K562 (cell line): ENCODE data around the gene PPM1M. TPM values are rescaled to one million over a fixed set of nuclear protein-coding genes. Genes with fewer than 3 reads are reported as not detected.
A peak's percentile ranks its signal among the peaks of the same experiment; 100 is the strongest.

Experiments used
- CEBPG ChIP-seq, 3 experiments: fragments of 200-800 bp in 1 of 3; sonication (Bioruptor generic) in 1 of 3; sonication (generic) in 1 of 3; formaldehyde crosslinking in 1 of 3; IDR thresholded peaks in 2 of 3; conservative IDR thresholded peaks in 1 of 3; 2 replicates each; pipeline versions ENCODE4 v1.6.1 to v1.8.0; 2016 to 2022; ENCODE audit warnings: missing compliant biosample characterization in 2 of 3, missing genetic modification characterization in 2 of 3, mild to moderate bottlenecking in 1 of 3, missing genetic modification reagents in 1 of 3
- DDX20 ChIP-seq: fragments of 450-650 bp; IDR thresholded peaks from 2 replicates; pipeline ENCODE4 v1.6.1; 2016; ENCODE audit warnings: missing genetic modification characterization, low read depth, mild to moderate bottlenecking, missing compliant biosample characterization, moderate library complexity
- ERF ChIP-seq: fragments of 450-650 bp; formaldehyde crosslinking; IDR thresholded peaks from 2 replicates; pipeline ENCODE4 v1.4.0; 2020; ENCODE audit warnings: mild to moderate bottlenecking, mixed read lengths
- HDGF ChIP-seq: fragments of 450-650 bp; IDR thresholded peaks from 2 replicates; pipeline ENCODE4 v1.6.1; 2016
- KLF1 ChIP-seq: fragments of 450-650 bp; IDR thresholded peaks from 2 replicates; pipeline ENCODE4 v1.6.1; 2016; ENCODE audit warnings: missing genetic modification characterization, missing compliant biosample characterization
- NR2C1 ChIP-seq, 2 experiments: fragments of 450-650 bp; IDR thresholded peaks; 2 replicates each; pipeline ENCODE4 v1.6.1; 2017; ENCODE audit warnings: mild to moderate bottlenecking in 2 of 2, antibody characterized with exemption in 1 of 2, inconsistent platforms in 1 of 2, missing compliant biosample characterization in 1 of 2, missing genetic modification characterization in 1 of 2
- PATZ1 ChIP-seq: fragments of 250-450 bp; sonication (Bioruptor Pico); IDR thresholded peaks from 2 replicates; pipeline ENCODE4 v1.5.0; 2020; ENCODE audit warnings: mild to moderate bottlenecking, borderline replicate concordance
- PHF20 ChIP-seq: fragments of 450-650 bp; IDR thresholded peaks from 2 replicates; pipeline ENCODE4 v1.6.1; 2018; ENCODE audit not compliant: partially characterized antibody
- POLR3G ChIP-seq: IDR thresholded peaks from 2 replicates; pipeline ENCODE4 v1.6.1; 2011; ENCODE audit not compliant: insufficient read length, insufficient replicate concordance; ENCODE audit errors: extremely low read depth
- SIRT6 ChIP-seq: IDR thresholded peaks from one replicate; pipeline ENCODE4 v1.6.1; 2012; ENCODE audit warnings: low read depth, mild to moderate bottlenecking, control low read depth, inconsistent platforms, low read length, moderate library complexity
- SUPT5H ChIP-seq: fragments of 450-650 bp; IDR thresholded peaks from 2 replicates; pipeline ENCODE4 v1.6.1; 2016
- ZNF174 ChIP-seq: fragments of 250-450 bp; sonication (Bioruptor Pico); IDR thresholded peaks from 2 replicates; pipeline ENCODE4 v1.4.0; 2020; ENCODE audit warnings: mild to moderate bottlenecking
- ZNF77 ChIP-seq: fragments of 250-450 bp; sonication (Bioruptor Pico); IDR thresholded peaks from 2 replicates; pipeline ENCODE4 v1.5.0; 2020
- polyA plus RNA-seq, 8 experiments: library from polyadenylated mRNA; depleted of rRNA in 4 of 8; stranded (reverse) in 5 of 8; unstranded in 3 of 8; fragments of >200 nt; fragmentation: Nextera tagmentation in 2 of 8; fragmentation: Illumina TruSeq in 1 of 8; extraction: Ambion mirVana in 2 of 8; extraction: Trizol in 1 of 8; gene quantifications; 2 replicates each; pipeline versions ENCODE4 v1.2.1 to v1.2.3, GENCODE V29; 2011 to 2014; ENCODE audit warnings: inconsistent platforms in 1 of 8, missing spikeins in 1 of 8
- total RNA-seq, 7 experiments: library from RNA; depleted of rRNA in 6 of 7; stranded (reverse); fragments of >200 nt in 6 of 7; fragmentation: Illumina TruSeq in 2 of 7; extraction: Trizol in 2 of 7; gene quantifications; 2 replicates each; pipeline versions ENCODE4 v1.2.1 to v1.2.3, GENCODE V29; 2011 to 2021; ENCODE audit warnings: low replicate concordance in 1 of 7
- TF ChIP-seq, protein P1 (sequence below): sonication (generic); formaldehyde crosslinking; IDR thresholded peaks from 2 replicates; pipeline ENCODE4 v1.8.0; 2022; ENCODE audit warnings: mild to moderate bottlenecking, missing genetic modification reagents
- TF ChIP-seq, protein P2 (sequence below), 2 experiments: fragments of 450-650 bp; conservative IDR thresholded peaks; 2 replicates each; pipeline ENCODE4 v1.6.1; 2017; ENCODE audit warnings: mild to moderate bottlenecking in 2 of 2, moderate library complexity in 2 of 2
- TF ChIP-seq, protein P3 (sequence below): fragments of 250-450 bp; sonication (Bioruptor Pico); IDR thresholded peaks from 2 replicates; pipeline ENCODE4 v1.5.0; 2021

Gene PPM1M
- total and polyA plus RNA-seq, 9 of the 15 experiments (the other 6 are each of a cell fraction or from before 2014, with no cell fraction given): 1.4 to 9.2 (median 4.4) TPM

DNA sequence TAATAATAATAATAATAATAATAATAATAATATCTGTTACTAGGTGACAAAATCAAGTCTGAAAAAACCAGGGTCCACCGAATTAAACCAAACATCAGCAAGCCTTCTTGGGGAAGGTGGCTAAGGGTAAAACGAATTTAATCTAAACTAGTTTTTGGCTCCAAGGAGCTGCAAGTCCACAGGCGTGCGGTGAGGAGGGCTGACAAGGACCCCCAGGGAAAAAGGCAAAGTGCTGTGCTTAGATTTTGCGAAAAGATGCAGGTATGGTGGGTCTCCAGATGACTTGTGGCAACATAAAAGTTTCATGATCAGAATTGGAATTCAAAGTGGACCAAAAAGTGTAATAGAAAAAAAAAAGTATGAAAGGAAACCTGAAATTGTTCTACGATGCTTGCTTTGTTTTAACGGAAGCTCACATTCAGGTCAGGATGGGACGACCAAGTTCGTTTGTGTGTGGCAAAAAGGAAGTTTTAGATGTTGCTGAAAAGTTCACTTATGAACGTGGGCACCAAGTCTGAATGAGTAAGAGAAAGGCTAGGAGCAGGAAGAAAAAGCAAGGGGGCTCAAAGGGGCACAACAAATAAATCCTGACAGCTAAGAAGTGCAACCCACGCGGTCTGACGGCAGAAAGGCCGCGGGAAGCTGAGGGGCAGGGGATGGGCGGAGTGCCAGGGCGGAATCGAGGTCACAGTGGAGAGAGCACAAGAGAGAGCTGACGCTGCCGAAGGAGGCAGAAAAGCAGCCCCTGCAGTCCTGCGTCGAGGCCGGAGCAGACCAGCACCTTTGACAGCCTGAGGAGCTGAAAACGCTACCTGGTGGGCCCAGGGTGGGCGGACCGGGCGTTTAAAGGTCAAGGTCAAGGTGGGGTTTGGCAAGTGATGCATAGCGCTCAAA, 31.8 kb downstream of the PPM1M start (continued):
- TF ChIP-seq PATZ1 (CRISPR knock-in tag) (no peak), POLR3G (no peak), PHF20 (no peak), SUPT5H (no peak), ZNF174 (CRISPR knock-in tag) (no peak), DDX20 (tag) (no peak), SIRT6 (no peak), KLF1 (no peak), ERF (CRISPR knock-in tag) (no peak), HDGF (peak; percentile 36; the same call in 1 of the 2 replicates), ZNF77 (CRISPR knock-in tag) (no peak), CEBPG (CRISPR knock-in tag; IDR thresholded peaks at IDR 0.05) (0 out of 2 replicates have a peak, but pooled peaks have one; percentile 6), CEBPG (tag; conservative IDR thresholded peaks at IDR 0.05 in 1 of 2, IDR thresholded peaks at IDR 0.05 in 1 of 2) (no peak), NR2C1 (IDR thresholded peaks at IDR 0.05) (peak; percentile 53; the same call in 1 of the 2 replicates), NR2C1 (tag; IDR thresholded peaks at IDR 0.05) (peak; percentile 30; the same call in 1 of the 2 replicates)
- TF ChIP-seq, protein P1, sequence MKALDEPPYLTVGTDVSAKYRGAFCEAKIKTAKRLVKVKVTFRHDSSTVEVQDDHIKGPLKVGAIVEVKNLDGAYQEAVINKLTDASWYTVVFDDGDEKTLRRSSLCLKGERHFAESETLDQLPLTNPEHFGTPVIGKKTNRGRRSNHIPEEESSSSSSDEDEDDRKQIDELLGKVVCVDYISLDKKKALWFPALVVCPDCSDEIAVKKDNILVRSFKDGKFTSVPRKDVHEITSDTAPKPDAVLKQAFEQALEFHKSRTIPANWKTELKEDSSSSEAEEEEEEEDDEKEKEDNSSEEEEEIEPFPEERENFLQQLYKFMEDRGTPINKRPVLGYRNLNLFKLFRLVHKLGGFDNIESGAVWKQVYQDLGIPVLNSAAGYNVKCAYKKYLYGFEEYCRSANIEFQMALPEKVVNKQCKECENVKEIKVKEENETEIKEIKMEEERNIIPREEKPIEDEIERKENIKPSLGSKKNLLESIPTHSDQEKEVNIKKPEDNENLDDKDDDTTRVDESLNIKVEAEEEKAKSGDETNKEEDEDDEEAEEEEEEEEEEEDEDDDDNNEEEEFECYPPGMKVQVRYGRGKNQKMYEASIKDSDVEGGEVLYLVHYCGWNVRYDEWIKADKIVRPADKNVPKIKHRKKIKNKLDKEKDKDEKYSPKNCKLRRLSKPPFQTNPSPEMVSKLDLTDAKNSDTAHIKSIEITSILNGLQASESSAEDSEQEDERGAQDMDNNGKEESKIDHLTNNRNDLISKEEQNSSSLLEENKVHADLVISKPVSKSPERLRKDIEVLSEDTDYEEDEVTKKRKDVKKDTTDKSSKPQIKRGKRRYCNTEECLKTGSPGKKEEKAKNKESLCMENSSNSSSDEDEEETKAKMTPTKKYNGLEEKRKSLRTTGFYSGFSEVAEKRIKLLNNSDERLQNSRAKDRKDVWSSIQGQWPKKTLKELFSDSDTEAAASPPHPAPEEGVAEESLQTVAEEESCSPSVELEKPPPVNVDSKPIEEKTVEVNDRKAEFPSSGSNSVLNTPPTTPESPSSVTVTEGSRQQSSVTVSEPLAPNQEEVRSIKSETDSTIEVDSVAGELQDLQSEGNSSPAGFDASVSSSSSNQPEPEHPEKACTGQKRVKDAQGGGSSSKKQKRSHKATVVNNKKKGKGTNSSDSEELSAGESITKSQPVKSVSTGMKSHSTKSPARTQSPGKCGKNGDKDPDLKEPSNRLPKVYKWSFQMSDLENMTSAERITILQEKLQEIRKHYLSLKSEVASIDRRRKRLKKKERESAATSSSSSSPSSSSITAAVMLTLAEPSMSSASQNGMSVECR (CRISPR knock-in tag): peak; percentile 56; the same call in 1 of the 2 replicates
- TF ChIP-seq, protein P2, sequence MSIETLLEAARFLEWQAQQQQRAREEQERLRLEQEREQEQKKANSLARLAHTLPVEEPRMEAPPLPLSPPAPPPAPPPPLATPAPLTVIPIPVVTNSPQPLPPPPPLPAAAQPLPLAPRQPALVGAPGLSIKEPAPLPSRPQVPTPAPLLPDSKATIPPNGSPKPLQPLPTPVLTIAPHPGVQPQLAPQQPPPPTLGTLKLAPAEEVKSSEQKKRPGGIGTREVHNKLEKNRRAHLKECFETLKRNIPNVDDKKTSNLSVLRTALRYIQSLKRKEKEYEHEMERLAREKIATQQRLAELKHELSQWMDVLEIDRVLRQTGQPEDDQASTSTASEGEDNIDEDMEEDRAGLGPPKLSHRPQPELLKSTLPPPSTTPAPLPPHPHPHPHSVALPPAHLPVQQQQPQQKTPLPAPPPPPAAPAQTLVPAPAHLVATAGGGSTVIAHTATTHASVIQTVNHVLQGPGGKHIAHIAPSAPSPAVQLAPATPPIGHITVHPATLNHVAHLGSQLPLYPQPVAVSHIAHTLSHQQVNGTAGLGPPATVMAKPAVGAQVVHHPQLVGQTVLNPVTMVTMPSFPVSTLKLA (conservative IDR thresholded peaks at IDR 0.05): peak in 1 of 2 experiments; percentile 64; a peak in 3 of 4 replicates
- TF ChIP-seq, protein P3, sequence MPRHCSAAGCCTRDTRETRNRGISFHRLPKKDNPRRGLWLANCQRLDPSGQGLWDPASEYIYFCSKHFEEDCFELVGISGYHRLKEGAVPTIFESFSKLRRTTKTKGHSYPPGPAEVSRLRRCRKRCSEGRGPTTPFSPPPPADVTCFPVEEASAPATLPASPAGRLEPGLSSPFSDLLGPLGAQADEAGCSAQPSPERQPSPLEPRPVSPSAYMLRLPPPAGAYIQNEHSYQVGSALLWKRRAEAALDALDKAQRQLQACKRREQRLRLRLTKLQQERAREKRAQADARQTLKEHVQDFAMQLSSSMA (CRISPR knock-in tag): no peak
